Fibroblast of lung (primary cell): ENCODE measurements around the gene C1orf105. TPM values are rescaled to one million over a fixed set of nuclear protein-coding genes. Genes with fewer than 3 reads are reported as not detected.

Source experiments
- DNase-seq, 2 donors: peaks; one replicate each; pipeline versions ENCODE4 v3.0.0 to v3.0.0-alpha.2; 2010; ENCODE audit warnings: low read depth in 2 of 2
- H2AFZ ChIP-seq: 2 replicates; pipeline ENCODE4 v1.5.1; 2012; ENCODE audit warnings: low read length, control low read depth, inconsistent platforms
- H3K27ac ChIP-seq: 2 replicates; pipeline ENCODE4 v1.5.1; 2011; ENCODE audit warnings: low read length, control low read depth; ENCODE audit not compliant: insufficient read depth
- H3K27me3 ChIP-seq: 2 replicates; pipeline ENCODE4 v1.5.1; 2011; ENCODE audit warnings: mild to moderate bottlenecking, low read length; ENCODE audit not compliant: control insufficient read depth, insufficient read depth
- H3K36me3 ChIP-seq: 2 replicates; pipeline ENCODE4 v1.5.1; 2011; ENCODE audit warnings: low read length; ENCODE audit not compliant: control insufficient read depth, insufficient read depth
- H3K4me1 ChIP-seq: 2 replicates; pipeline ENCODE4 v1.5.1; 2011; ENCODE audit warnings: low read length; ENCODE audit not compliant: control insufficient read depth, insufficient read depth; ENCODE audit errors: extremely low read depth
- H3K4me2 ChIP-seq: 2 replicates; pipeline ENCODE4 v1.5.1; 2011; ENCODE audit warnings: low read length, control low read depth; ENCODE audit not compliant: insufficient read depth; ENCODE audit errors: extremely low read depth
- H3K4me3 ChIP-seq, 4 experiments: fragments of 200-600 bp in 1 of 4; sonication (generic) in 1 of 4; replicated peaks in 1 of 4; 2 replicates each; pipeline ENCODE4 v1.5.1; 2011 to 2016; ENCODE audit warnings: low read length in 4 of 4, low read depth in 3 of 4, mild to moderate bottlenecking in 3 of 4, control low read depth in 2 of 4, inconsistent platforms in 1 of 4, mixed read lengths in 1 of 4; ENCODE audit not compliant: insufficient read depth in 1 of 4; ENCODE audit errors: control extremely low read depth in 1 of 4
- H3K79me2 ChIP-seq: 2 replicates; pipeline ENCODE4 v1.5.1; 2012; ENCODE audit warnings: mild to moderate bottlenecking, low read length, inconsistent platforms; ENCODE audit not compliant: control insufficient read depth, insufficient read depth
- H3K9ac ChIP-seq: 2 replicates; pipeline ENCODE4 v1.5.1; 2011; ENCODE audit warnings: mild to moderate bottlenecking, low read length, control low read depth; ENCODE audit not compliant: insufficient read depth
- H3K9me3 ChIP-seq: 2 replicates; pipeline ENCODE4 v1.5.1; 2012; ENCODE audit warnings: low read depth, low read length; ENCODE audit not compliant: control insufficient read depth, insufficient read depth
- H4K20me1 ChIP-seq: 2 replicates; pipeline ENCODE4 v1.5.1; 2011; ENCODE audit warnings: low read length; ENCODE audit not compliant: control insufficient read depth, insufficient read depth; ENCODE audit errors: extremely low read depth
- EZH2 ChIP-seq: IDR thresholded peaks from 2 replicates; pipeline ENCODE4 v1.5.1; 2012; ENCODE audit warnings: low read length, control low read depth, mild to moderate bottlenecking; ENCODE audit errors: missing control alignments
- polyA plus RNA-seq, 2 donors: library from polyadenylated mRNA; depleted of rRNA in 1 of 2; stranded (reverse) in 1 of 2; unstranded in 1 of 2; fragments of >200 nt; gene quantifications; 2 replicates each; pipeline ENCODE4 v1.2.1, GENCODE V29; 2011 to 2012; ENCODE audit warnings: missing spikeins in 1 of 2
- total RNA-seq: library from RNA; depleted of rRNA; stranded (reverse); fragments of >200 nt; gene quantifications from 2 replicates; pipeline ENCODE4 v1.2.1, GENCODE V29; 2014
- TF ChIP-seq, protein P1 (sequence below), 2 donors: IDR thresholded peaks in 1 of 2; conservative IDR thresholded peaks in 1 of 2; 1 replicate in 1 of 2; 2 replicates in 1 of 2; pipeline ENCODE4 v1.5.1; 2011 to 2012; ENCODE audit warnings: low read length in 2 of 2, control low read depth in 1 of 2, inconsistent platforms in 1 of 2, low read depth in 1 of 2, mild to moderate bottlenecking in 1 of 2

Gene C1orf105
- total and polyA plus RNA-seq, 2 donors (not counting 1 experiment from before 2014, with no cell fraction given), result not detected

GRCh38 chr1:172427191-172427590, 6.7 kb downstream of the C1orf105 start:
- no peak overlapping the region for H2AFZ ChIP-seq
- TF ChIP-seq EZH2, result no peak
- TF ChIP-seq, protein P1, sequence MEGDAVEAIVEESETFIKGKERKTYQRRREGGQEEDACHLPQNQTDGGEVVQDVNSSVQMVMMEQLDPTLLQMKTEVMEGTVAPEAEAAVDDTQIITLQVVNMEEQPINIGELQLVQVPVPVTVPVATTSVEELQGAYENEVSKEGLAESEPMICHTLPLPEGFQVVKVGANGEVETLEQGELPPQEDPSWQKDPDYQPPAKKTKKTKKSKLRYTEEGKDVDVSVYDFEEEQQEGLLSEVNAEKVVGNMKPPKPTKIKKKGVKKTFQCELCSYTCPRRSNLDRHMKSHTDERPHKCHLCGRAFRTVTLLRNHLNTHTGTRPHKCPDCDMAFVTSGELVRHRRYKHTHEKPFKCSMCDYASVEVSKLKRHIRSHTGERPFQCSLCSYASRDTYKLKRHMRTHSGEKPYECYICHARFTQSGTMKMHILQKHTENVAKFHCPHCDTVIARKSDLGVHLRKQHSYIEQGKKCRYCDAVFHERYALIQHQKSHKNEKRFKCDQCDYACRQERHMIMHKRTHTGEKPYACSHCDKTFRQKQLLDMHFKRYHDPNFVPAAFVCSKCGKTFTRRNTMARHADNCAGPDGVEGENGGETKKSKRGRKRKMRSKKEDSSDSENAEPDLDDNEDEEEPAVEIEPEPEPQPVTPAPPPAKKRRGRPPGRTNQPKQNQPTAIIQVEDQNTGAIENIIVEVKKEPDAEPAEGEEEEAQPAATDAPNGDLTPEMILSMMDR (conservative IDR thresholded peaks at IDR 0.05 in 1 of 2, IDR thresholded peaks at IDR 0.05 in 1 of 2; ENCODE audit: low read depth in 1 of 2, low read length in 2 of 2), result no peak
- H3K4me3 ChIP-seq, result no peak overlapping the region
- no peak overlapping the region for H3K9ac ChIP-seq
- no peak overlapping the region for H3K27ac ChIP-seq
- H3K9me3 ChIP-seq, result no peaks in the 10 kb centered on the region
- DNase-seq, result no peak
- no peak overlapping the region for H3K4me2 ChIP-seq
- H3K4me1 ChIP-seq, result no peaks in the 10 kb centered on the region
- no peaks in the 10 kb centered on the region for H3K36me3 ChIP-seq
- no peaks in the 10 kb centered on the region for H3K79me2 ChIP-seq
- H4K20me1 ChIP-seq, result no peaks in the 10 kb centered on the region
- no peaks in the 10 kb centered on the region for H3K27me3 ChIP-seq

- no peak for TF ChIP-seq EZH2
- TF ChIP-seq, protein P1 (conservative IDR thresholded peaks at IDR 0.05 in 1 of 2, IDR thresholded peaks at IDR 0.05 in 1 of 2; ENCODE audit: low read depth in 1 of 2, low read length in 2 of 2), result peak; percentile 63 to 64
- no peak overlapping the region for H3K27ac ChIP-seq
- H3K27me3 ChIP-seq, result no peaks in the 10 kb centered on the region
- H2AFZ ChIP-seq, result no peak overlapping the region
- H3K9me3 ChIP-seq, result no peaks in the 10 kb centered on the region
- H3K4me3 ChIP-seq, result no peak overlapping the region
- H3K4me2 ChIP-seq, result no peak overlapping the region
- H3K36me3 ChIP-seq, result no peaks in the 10 kb centered on the region
- H3K4me1 ChIP-seq, result no peaks in the 10 kb centered on the region
- no peak overlapping the region for H3K9ac ChIP-seq
- peak; percentile 68 to 78 for DNase-seq
- no peaks in the 10 kb centered on the region for H4K20me1 ChIP-seq
- no peaks in the 10 kb centered on the region for H3K79me2 ChIP-seq
Observed at GRCh38 chr1:172429331-172430127, 9.0 kb downstream of the C1orf105 start.

DNA sequence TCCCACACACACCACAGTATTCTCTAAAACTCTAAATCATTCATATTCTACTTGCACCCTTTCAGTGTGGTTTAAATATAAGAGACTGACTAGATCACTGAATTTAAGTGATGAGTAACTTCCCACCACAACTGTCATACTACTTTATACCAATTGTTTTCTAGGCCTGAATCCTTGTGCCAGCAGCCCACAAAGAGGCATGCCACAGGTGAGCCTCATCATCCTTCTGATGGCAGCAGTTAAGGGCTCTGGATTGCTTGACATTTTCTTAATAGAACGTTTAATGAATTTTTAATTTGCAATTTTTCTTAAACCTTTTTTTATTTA, 9.6 kb downstream of the C1orf105 start:
- no peak overlapping the region for H2AFZ ChIP-seq
- H3K4me2 ChIP-seq, result no peak overlapping the region
- TF ChIP-seq, protein P1 (conservative IDR thresholded peaks at IDR 0.05 in 1 of 2, IDR thresholded peaks at IDR 0.05 in 1 of 2; ENCODE audit: low read depth in 1 of 2, low read length in 2 of 2), result no peak
- TF ChIP-seq EZH2, result no peak
- H3K27ac ChIP-seq, result no peak overlapping the region
- no peaks in the 10 kb centered on the region for H3K79me2 ChIP-seq
- no peaks in the 10 kb centered on the region for H3K27me3 ChIP-seq
- H3K4me1 ChIP-seq, result no peaks in the 10 kb centered on the region
- H4K20me1 ChIP-seq, result no peaks in the 10 kb centered on the region
- DNase-seq, result no peak
- no peak overlapping the region for H3K9ac ChIP-seq
- H3K4me3 ChIP-seq, result no peak overlapping the region
- no peaks in the 10 kb centered on the region for H3K9me3 ChIP-seq
- no peaks in the 10 kb centered on the region for H3K36me3 ChIP-seq
